ENCODE measurements around the gene SPACA5B. TPM values are rescaled to one million over a fixed set of nuclear protein-coding genes. Genes with fewer than 3 reads are reported as not detected.
"Not testable (repeated sequence)": the region's sequence is repeated elsewhere in the genome, so short reads cannot be mapped to it uniquely, and the experiment has no call there.

SPACA5B gene
- not detected in 2 replicates for total RNA-seq (2014; rRNA removed; shearing (Covaris generic); ENCODE audit: low replicate concordance)

DNA sequence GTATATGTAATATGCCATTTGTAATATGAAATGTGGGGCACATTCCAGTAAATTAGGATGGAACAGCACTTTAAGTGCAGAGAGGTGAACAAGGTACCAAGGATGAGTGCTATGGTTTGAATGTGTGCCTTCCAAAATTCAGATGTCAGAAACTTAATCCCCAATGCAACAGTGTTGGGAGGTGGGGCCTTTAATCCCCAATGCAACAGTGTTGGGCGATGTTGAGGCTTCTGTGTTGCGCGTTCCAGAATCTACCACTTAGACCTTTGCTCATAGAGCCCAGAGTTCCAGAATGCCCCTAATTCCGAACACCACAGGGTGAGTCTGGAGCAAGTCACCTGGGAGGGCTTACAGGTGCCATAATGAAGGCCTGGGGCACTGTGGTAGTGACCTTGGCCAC is at the start of gene SPACA5B:
TSS of gene SPACA5B (plus strand) at position 301 of the 400 bp plus-strand sequence. CDS start at position 363, 62 bp downstream.
- H3K4me1 ChIP-seq (ENCODE audit: low read length); H3K27me3 ChIP-seq (ENCODE audit: low read length); H3K9me2 ChIP-seq (replicated peaks; ENCODE audit: insufficient read depth, low read length): not testable (repeated sequence)

GRCh38 chrX:48083212-48083611 is 47.2 kb upstream of the SPACA5B start:
- DNase-seq, result peak; percentile 75
- H3K27ac ChIP-seq (ENCODE audit: low read length), result no peak overlapping the region
- no peaks in the 10 kb centered on the region for H4K20me1 ChIP-seq (ENCODE audit: insufficient read depth, low read depth, low read length)
- H3K9me2 ChIP-seq (replicated peaks; ENCODE audit: insufficient read depth, low read length), result no peaks in the 10 kb centered on the region
- no peaks in the 10 kb centered on the region for H3K27me3 ChIP-seq (ENCODE audit: low read length)
- H3K4me3 ChIP-seq (ENCODE audit: low read length), result no peak overlapping the region
- no peak overlapping the region for H3K4me2 ChIP-seq (ENCODE audit: low read depth, low read length, poor library complexity, severe bottlenecking)
- no peaks in the 10 kb centered on the region for H3K79me2 ChIP-seq (ENCODE audit: low read length)
- H2AFZ ChIP-seq (ENCODE audit: low read length), result no peak overlapping the region
- no peak overlapping the region for H3K9ac ChIP-seq (ENCODE audit: low read length)
- H3K36me3 ChIP-seq (ENCODE audit: insufficient read depth, low read length), result no peaks in the 10 kb centered on the region
- no peaks in the 10 kb centered on the region for H3K9me3 ChIP-seq (ENCODE audit: low read length)
- H3K4me1 ChIP-seq (ENCODE audit: low read length), result no peaks in the 10 kb centered on the region

More for the DNA sequence above, at the start of gene SPACA5B:
- H3K27ac ChIP-seq (ENCODE audit: low read length); H4K20me1 ChIP-seq (ENCODE audit: insufficient read depth, low read depth, low read length); H3K9ac ChIP-seq (ENCODE audit: low read length); H3K79me2 ChIP-seq (ENCODE audit: low read length); H3K4me3 ChIP-seq (ENCODE audit: low read length); H3K9me3 ChIP-seq (ENCODE audit: low read length); H3K36me3 ChIP-seq (ENCODE audit: insufficient read depth, low read length); H3K4me2 ChIP-seq (ENCODE audit: low read depth, low read length, poor library complexity, severe bottlenecking); DNase-seq; H2AFZ ChIP-seq (ENCODE audit: low read length): not testable (repeated sequence)

GRCh38 chrX:48083706-48084105 is 46.7 kb upstream of the SPACA5B start:
- DNase-seq, result no peak
- no peaks in the 10 kb centered on the region for H3K79me2 ChIP-seq (ENCODE audit: low read length)
- H3K9ac ChIP-seq (ENCODE audit: low read length), result no peak overlapping the region
- H3K9me3 ChIP-seq (ENCODE audit: low read length), result no peaks in the 10 kb centered on the region
- no peaks in the 10 kb centered on the region for H4K20me1 ChIP-seq (ENCODE audit: insufficient read depth, low read depth, low read length)
- H3K27me3 ChIP-seq (ENCODE audit: low read length), result no peaks in the 10 kb centered on the region
- no peaks in the 10 kb centered on the region for H3K9me2 ChIP-seq (replicated peaks; ENCODE audit: insufficient read depth, low read length)
- no peaks in the 10 kb centered on the region for H3K36me3 ChIP-seq (ENCODE audit: insufficient read depth, low read length)
- H2AFZ ChIP-seq (ENCODE audit: low read length), result no peak overlapping the region
- no peak overlapping the region for H3K27ac ChIP-seq (ENCODE audit: low read length)
- H3K4me2 ChIP-seq (ENCODE audit: low read depth, low read length, poor library complexity, severe bottlenecking), result no peak overlapping the region
- no peak overlapping the region for H3K4me3 ChIP-seq (ENCODE audit: low read length)
- no peaks in the 10 kb centered on the region for H3K4me1 ChIP-seq (ENCODE audit: low read length)

DNA sequence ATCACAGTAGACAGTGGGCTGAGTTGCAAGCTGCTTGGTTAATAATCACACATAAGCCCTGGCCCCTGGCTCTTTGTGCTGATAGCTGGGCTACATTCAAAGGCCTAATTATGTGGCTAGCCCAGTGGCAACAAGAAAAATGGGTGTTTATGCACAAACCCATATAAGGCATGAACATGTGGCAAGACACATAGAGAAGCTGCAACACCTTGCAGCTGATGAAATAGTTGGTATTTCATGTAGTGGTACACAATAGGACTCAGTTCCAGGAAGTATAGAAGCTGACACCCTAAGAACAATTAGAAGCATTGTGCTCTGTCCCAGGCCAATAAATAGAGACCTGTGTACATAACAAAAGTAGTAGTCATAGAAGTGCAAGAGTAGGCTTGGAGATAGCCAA is 44.3 kb upstream of the SPACA5B start:
- Histone ChIP-seq H3K9me2 (replicated peaks; ENCODE audit: insufficient read depth, low read length) (no peaks in the 10 kb centered on the region), H3K36me3 (ENCODE audit: insufficient read depth, low read length) (no peaks in the 10 kb centered on the region), H3K79me2 (ENCODE audit: low read length) (no peaks in the 10 kb centered on the region), H4K20me1 (ENCODE audit: insufficient read depth, low read depth, low read length) (no peaks in the 10 kb centered on the region), H3K4me3 (ENCODE audit: low read length) (no peak overlapping the region), H2AFZ (ENCODE audit: low read length) (no peak overlapping the region), H3K4me2 (ENCODE audit: low read depth, low read length, poor library complexity, severe bottlenecking) (no peak overlapping the region), H3K27ac (ENCODE audit: low read length) (no peak overlapping the region), H3K4me1 (ENCODE audit: low read length) (no peaks in the 10 kb centered on the region), H3K9me3 (ENCODE audit: low read length) (no peaks in the 10 kb centered on the region), H3K27me3 (ENCODE audit: low read length) (no peaks in the 10 kb centered on the region), H3K9ac (ENCODE audit: low read length) (no peak overlapping the region)
- DNase-seq, result no peak

- no peak overlapping the region for H3K4me3 ChIP-seq (ENCODE audit: low read length)
- H3K4me2 ChIP-seq (ENCODE audit: low read depth, low read length, poor library complexity, severe bottlenecking), result no peak overlapping the region
- no peaks in the 10 kb centered on the region for H3K9me2 ChIP-seq (replicated peaks; ENCODE audit: insufficient read depth, low read length)
- no peak for DNase-seq
- no peak overlapping the region for H3K27ac ChIP-seq (ENCODE audit: low read length)
- no peaks in the 10 kb centered on the region for H3K36me3 ChIP-seq (ENCODE audit: insufficient read depth, low read length)
- no peak overlapping the region for H2AFZ ChIP-seq (ENCODE audit: low read length)
- H3K79me2 ChIP-seq (ENCODE audit: low read length), result no peaks in the 10 kb centered on the region
- no peaks in the 10 kb centered on the region for H4K20me1 ChIP-seq (ENCODE audit: insufficient read depth, low read depth, low read length)
- no peak overlapping the region for H3K9ac ChIP-seq (ENCODE audit: low read length)
- no peaks in the 10 kb centered on the region for H3K9me3 ChIP-seq (ENCODE audit: low read length)
- no peaks in the 10 kb centered on the region for H3K27me3 ChIP-seq (ENCODE audit: low read length)
- H3K4me1 ChIP-seq (ENCODE audit: low read length), result no peaks in the 10 kb centered on the region
Observed at GRCh38 chrX:48090123-48090522, 40.3 kb upstream of the SPACA5B start.

GRCh38 chrX:48092558-48092957 is 37.9 kb upstream of the SPACA5B start:
- not testable (repeated sequence) for H3K79me2 ChIP-seq (ENCODE audit: low read length); DNase-seq; H2AFZ ChIP-seq (ENCODE audit: low read length); H3K27ac ChIP-seq (ENCODE audit: low read length); H3K9me2 ChIP-seq (replicated peaks; ENCODE audit: insufficient read depth, low read length); H4K20me1 ChIP-seq (ENCODE audit: insufficient read depth, low read depth, low read length); H3K36me3 ChIP-seq (ENCODE audit: insufficient read depth, low read length); H3K9ac ChIP-seq (ENCODE audit: low read length); H3K4me1 ChIP-seq (ENCODE audit: low read length); H3K4me3 ChIP-seq (ENCODE audit: low read length); H3K4me2 ChIP-seq (ENCODE audit: low read depth, low read length, poor library complexity, severe bottlenecking); H3K9me3 ChIP-seq (ENCODE audit: low read length); H3K27me3 ChIP-seq (ENCODE audit: low read length)

- Histone ChIP-seq H3K9me3 (ENCODE audit: low read length) (no peaks in the 10 kb centered on the region), H3K9ac (ENCODE audit: low read length) (no peak overlapping the region), H3K27ac (ENCODE audit: low read length) (no peak overlapping the region), H4K20me1 (ENCODE audit: insufficient read depth, low read depth, low read length) (no peaks in the 10 kb centered on the region), H3K9me2 (replicated peaks; ENCODE audit: insufficient read depth, low read length) (no peaks in the 10 kb centered on the region), H3K79me2 (ENCODE audit: low read length) (no peaks in the 10 kb centered on the region), H3K36me3 (ENCODE audit: insufficient read depth, low read length) (no peaks in the 10 kb centered on the region), H2AFZ (ENCODE audit: low read length) (no peak overlapping the region), H3K4me1 (ENCODE audit: low read length) (no peaks in the 10 kb centered on the region), H3K4me2 (ENCODE audit: low read depth, low read length, poor library complexity, severe bottlenecking) (no peak overlapping the region), H3K4me3 (ENCODE audit: low read length) (no peak overlapping the region), H3K27me3 (ENCODE audit: low read length) (no peaks in the 10 kb centered on the region)
- DNase-seq, result no peak
Observed at GRCh38 chrX:48101443-48101842, 29.0 kb upstream of the SPACA5B start.

DNA sequence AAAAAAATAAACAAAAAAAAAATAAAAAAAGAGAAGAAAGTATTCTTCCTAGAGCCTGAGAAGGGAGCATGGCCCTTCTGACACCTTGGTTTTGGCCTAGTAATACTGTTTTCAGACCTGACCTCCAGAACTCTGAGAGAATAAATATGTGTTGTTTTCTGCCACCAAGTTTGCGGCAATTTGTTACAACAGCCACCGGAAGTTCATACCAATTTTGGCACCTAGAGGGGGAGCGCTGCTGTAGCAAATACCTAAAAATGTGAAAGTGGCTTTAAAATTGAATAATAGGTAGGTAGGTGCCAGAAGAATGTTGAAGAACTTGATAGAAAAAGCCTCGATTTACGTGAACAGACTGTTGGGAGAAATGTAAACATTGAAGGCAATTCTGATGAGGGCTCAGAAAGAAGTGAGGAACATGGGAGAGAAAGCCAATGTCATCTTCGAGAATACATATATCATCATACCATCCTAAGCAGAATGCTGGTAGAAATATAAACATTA is 27.5 kb upstream of the SPACA5B start:
- Histone ChIP-seq H3K36me3 (ENCODE audit: insufficient read depth, low read length) (no peaks in the 10 kb centered on the region), H3K9me3 (ENCODE audit: low read length) (no peaks in the 10 kb centered on the region), H3K4me3 (ENCODE audit: low read length) (no peak overlapping the region), H2AFZ (ENCODE audit: low read length) (no peak overlapping the region), H3K79me2 (ENCODE audit: low read length) (no peaks in the 10 kb centered on the region), H3K9ac (ENCODE audit: low read length) (no peak overlapping the region), H3K27me3 (ENCODE audit: low read length) (no peaks in the 10 kb centered on the region), H3K4me2 (ENCODE audit: low read depth, low read length, poor library complexity, severe bottlenecking) (no peak overlapping the region), H4K20me1 (ENCODE audit: insufficient read depth, low read depth, low read length) (no peaks in the 10 kb centered on the region), H3K9me2 (replicated peaks; ENCODE audit: insufficient read depth, low read length) (no peaks in the 10 kb centered on the region), H3K4me1 (ENCODE audit: low read length) (no peaks in the 10 kb centered on the region), H3K27ac (ENCODE audit: low read length) (no peak overlapping the region)
- DNase-seq, result no peak

DNA sequence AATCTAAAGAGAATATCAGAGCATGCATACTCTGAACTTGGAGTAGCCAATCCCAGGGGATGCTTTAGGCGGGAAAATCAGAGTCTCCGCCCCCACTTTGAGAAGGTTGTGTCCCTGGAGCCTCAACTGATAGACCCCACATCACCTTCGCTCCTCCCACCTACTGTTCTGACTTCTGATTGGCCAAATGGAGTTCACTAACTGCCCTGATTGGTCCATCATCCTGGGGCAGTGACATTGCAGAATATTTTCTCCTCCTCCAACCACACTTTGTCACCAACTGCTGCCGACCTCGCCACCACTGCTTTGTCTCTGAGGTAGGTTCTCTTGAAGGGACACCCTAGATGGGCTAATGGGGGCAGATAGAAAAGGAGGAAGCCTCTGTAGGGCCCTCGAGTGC is 22.7 kb upstream of the SPACA5B start:
- peak; percentile 50 for DNase-seq
- H3K36me3 ChIP-seq (ENCODE audit: insufficient read depth, low read length), result no peaks in the 10 kb centered on the region
- no peaks in the 10 kb centered on the region for H3K9me3 ChIP-seq (ENCODE audit: low read length)
- no peak overlapping the region for H3K4me3 ChIP-seq (ENCODE audit: low read length)
- no peak overlapping the region for H3K27ac ChIP-seq (ENCODE audit: low read length)
- H3K9ac ChIP-seq (ENCODE audit: low read length), result no peak overlapping the region
- no peak overlapping the region for H3K4me2 ChIP-seq (ENCODE audit: low read depth, low read length, poor library complexity, severe bottlenecking)
- no peaks in the 10 kb centered on the region for H3K27me3 ChIP-seq (ENCODE audit: low read length)
- no peaks in the 10 kb centered on the region for H3K4me1 ChIP-seq (ENCODE audit: low read length)
- H2AFZ ChIP-seq (ENCODE audit: low read length), result no peak overlapping the region
- H3K9me2 ChIP-seq (replicated peaks; ENCODE audit: insufficient read depth, low read length), result no peaks in the 10 kb centered on the region
- no peaks in the 10 kb centered on the region for H3K79me2 ChIP-seq (ENCODE audit: low read length)
- no peaks in the 10 kb centered on the region for H4K20me1 ChIP-seq (ENCODE audit: insufficient read depth, low read depth, low read length)
